ENCODE data around the gene TPK1.
"Not testable (repeated sequence)": the region's sequence is repeated elsewhere in the genome, so short reads cannot be mapped to it uniquely, and the experiment has no call there.

TPK1 gene

DNA sequence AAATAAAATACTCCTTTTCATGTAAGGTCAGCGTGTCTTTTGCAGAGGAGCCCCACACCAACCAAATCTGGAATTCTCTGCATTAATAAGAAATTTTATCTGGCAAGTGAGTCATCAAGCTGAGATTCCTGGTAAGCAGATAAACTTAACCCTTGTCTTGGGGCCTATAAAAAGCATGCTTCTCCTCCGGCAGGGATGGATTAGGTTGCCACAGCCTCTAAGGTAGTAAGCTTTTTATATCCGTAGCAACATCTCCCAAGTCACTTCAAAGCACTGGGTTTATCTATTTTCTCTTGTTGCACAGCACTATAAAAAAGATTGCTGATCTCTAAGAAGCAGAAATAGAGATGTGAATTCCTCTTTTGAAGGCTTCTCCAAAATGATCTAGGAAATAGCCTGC is 229.6 kb downstream of the TPK1 start:
- no peak for FAIRE-seq

GRCh38 chr7:144596953-144597352 is 238.9 kb downstream of the TPK1 start:
- no peak for FAIRE-seq

GRCh38 chr7:144594580-144594979 is 241.3 kb downstream of the TPK1 start:
- no peak for FAIRE-seq

- FAIRE-seq = no peak
Measured at GRCh38 chr7:144588559-144589051, 247.2 kb downstream of the TPK1 start.

DNA sequence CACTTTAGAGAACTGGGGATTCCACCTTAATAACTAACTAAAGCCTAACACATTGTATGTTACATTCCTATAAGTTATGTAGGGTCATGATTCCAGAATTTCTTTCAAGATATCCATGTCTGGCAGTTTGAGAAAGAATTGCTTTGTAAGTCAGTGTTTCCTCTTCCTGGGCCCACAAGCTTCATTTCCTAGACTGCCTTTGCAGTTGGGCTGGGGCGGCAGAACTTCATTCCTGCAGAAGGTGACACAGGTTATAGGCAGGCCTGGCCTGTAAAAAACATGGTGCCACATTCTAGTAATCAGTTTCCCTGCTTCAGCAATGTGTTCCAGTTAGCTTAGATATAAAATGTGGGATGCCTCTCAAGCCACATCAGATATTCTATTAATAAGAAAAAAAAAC is 248.2 kb downstream of the TPK1 start:
- FAIRE-seq = no peak

DNA sequence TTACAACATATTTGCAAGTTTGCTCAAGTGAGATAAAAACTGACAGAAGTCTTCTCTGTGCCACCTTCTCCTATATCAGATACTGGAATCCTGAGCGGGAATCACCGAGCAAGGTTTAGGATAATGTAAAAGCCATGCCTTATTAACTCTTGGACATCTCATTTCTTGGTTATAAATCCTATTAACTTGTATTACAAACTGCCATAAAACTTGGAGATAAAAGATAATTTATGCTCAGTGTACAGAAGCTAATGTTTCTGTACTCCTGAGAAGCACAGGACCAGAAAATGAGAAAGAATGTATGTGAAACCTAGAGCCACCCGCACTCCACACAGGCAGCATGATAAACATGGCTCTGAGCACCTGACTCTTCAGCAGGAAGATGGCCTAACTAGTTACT is 251.1 kb downstream of the TPK1 start:
- FAIRE-seq = no peak

- FAIRE-seq = no peak
Measured at GRCh38 chr7:144579687-144580086, 256.2 kb downstream of the TPK1 start.

- no peak for FAIRE-seq
Measured at GRCh38 chr7:144575456-144575855, 260.4 kb downstream of the TPK1 start.

DNA sequence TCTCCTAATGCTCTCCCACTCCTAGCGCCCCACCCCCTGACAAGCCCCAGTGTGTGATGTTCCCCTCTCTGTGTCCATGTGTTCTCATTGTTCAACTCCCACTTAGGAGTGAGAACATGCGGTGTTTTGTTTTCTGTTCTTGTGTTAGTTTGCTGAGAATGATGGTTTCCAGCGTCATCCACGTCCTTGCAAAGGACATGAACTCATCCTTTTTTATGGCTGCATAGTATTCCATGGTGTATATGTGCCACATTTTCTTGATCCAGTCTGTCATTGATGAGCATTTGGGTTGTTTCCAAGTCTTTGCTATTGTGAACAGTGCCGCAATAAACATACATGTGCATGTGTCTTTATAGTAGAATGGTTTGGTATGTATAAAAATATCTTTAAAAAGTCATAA is 261.1 kb downstream of the TPK1 start:
- FAIRE-seq = not testable (repeated sequence)

- FAIRE-seq = no peak
Measured at GRCh38 chr7:144568233-144568632, 267.6 kb downstream of the TPK1 start.

DNA sequence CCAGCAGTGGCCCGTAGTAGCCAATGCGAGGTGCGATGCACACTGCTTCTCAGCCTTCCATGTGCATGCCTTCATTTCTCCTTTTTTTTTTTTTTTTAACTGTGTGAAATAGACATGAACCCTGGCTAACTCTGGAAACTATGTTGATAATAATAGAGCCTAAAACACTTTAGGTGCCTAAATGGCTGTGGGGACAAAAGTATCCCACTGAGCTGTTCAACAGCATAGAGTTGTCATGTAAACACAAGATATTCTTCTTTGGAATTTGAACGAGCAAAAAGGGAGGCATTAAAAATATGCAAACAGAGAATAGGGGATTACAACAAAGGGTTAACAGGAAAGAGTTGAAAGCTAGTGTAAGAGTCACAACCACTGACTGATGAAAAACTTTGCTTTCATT is 270.3 kb downstream of the TPK1 start:
- FAIRE-seq = no peak

DNA sequence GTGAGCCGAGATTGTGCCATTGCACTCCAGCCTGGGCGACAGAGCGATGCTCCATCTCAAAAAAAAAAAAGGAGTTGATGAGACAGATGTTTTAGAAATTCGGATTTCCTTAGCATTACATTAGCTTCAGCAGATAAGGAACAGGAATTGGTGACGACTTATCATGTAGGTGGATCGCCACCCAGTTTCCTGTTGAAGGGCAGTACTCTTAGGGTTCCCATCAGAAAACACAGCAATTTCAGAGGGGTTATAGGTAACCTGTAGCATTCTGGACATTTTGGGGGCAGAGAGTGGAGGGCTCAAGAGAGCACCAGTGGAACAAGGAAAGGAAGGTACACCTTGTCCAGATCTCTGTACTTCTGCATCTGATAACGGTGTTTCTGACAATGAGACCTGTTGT is 286.0 kb downstream of the TPK1 start:
- no peak for FAIRE-seq

DNA sequence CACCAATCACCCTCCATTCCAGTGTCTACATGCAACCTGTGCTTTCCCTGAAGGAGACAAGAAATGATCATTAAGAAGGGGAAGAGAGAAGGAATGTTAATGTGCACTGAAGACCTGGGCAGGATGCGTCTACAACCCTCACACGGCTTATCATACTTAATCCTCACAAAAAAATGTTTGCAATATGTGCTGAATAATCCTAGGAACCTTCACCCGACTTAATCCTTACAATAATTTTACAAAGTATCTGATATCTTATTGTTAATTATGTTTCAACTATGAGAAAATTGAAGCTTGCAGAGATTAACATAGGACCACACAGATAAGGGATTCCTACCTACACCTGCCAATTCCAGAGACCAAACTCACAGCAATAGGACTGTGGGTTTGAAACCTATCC is 287.3 kb downstream of the TPK1 start:
- no peak for FAIRE-seq

DNA sequence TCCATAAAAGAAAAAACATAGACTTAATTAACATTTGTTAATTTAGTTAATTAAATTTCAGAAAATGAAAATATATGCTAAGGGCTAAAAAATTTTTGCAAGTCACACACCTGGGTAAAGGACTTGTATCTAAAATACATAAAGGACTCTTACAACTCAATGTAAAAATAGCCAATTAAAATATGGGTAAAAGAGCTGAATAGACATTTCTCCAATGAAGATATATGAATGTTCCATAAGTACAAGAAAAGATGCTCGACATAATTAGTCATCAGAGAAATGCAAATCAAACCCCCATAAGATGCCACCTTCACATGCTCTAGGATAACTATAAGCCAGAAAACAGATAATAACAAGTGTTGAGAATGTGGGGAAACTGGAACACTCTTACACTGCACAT is 288.0 kb downstream of the TPK1 start:
- FAIRE-seq = no peak

- FAIRE-seq = no peak
Measured at GRCh38 chr7:144546782-144547181, 289.1 kb downstream of the TPK1 start.

GRCh38 chr7:144545330-144545729 is 290.5 kb downstream of the TPK1 start:
- FAIRE-seq = no peak

- no peak for FAIRE-seq
Measured at GRCh38 chr7:144534655-144535395, 301.0 kb downstream of the TPK1 start.

DNA sequence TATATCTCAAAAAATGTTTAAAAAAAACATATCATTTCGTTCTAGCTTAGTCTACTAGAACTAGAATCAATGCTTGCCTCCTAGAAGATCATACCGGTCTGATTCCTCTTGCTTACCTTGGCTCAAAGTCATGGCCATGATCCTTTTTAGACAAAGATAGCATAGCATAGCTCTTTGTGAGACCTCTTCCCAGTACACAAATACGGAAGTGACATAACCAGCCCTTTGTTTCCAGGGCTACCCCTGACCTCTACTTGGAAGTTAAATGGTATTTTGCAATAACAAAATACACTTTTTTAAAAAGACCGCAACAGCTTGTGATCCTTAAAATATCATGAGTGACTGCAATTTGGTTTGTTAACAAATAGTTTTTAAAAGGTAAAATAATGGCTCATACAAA is 301.7 kb downstream of the TPK1 start:
- no peak for FAIRE-seq

GRCh38 chr7:144531181-144531580 is 304.7 kb downstream of the TPK1 start:
- no peak for FAIRE-seq

GRCh38 chr7:144529269-144529926 is 306.5 kb downstream of the TPK1 start:
- FAIRE-seq = no peak

- FAIRE-seq = no peak
Measured at GRCh38 chr7:144528536-144529045, 307.3 kb downstream of the TPK1 start.

GRCh38 chr7:144527051-144527471 is 308.8 kb downstream of the TPK1 start:
- no peak for FAIRE-seq

DNA sequence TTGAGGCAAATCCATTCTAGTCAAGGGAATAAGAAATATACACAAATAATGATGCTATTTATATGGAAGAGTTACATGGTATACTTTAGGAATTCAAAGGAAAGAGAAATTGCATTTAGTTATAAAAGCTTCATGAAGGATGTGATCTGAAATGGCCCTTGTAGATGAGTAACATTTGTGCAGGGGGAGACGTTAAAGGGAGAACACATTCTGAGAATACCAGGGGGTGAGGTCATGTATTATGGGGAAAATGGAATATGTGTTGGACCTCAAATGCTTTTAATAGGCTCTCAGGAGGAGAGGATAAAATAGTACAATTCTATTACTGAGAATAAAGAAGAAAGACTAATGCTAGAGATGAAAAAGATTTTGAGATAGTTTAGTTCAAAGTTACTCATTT is 309.9 kb downstream of the TPK1 start:
- no peak for FAIRE-seq

DNA sequence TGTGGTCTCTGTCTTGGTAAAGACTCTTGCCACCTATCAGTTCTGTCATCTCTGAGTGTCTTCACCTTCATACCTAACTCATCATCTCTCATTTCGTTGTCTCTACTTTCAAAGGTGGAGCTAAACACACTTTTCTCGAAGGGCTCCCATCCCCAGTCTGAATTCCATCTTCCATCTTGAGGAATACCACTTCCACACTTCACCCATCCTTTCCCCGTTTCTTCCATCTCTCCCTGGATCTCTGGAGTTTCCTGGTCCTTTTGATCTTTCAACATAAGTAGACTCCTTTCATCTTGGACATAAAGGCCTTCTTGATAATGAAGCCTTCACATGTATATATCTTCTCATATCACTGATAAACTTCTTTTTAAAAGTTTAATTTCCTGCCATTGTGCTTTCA is 311.6 kb downstream of the TPK1 start:
- no peak for FAIRE-seq

Data from G401.6 (cell line).